Central memory CD8-positive, alpha-beta T cell (primary cell): ENCODE measurements around the gene STRN.
"Not testable (repeated sequence)": the region's sequence is repeated elsewhere in the genome, so short reads cannot be mapped to it uniquely, and the experiment has no call there.

ENCODE experiments used
- ATAC-seq: fragments of 150-1000 bp; cut with Tn5 transposase; replicated peaks from 2 replicates; pipeline ENCODE4 v1.10.0; 2022; ENCODE audit warnings: mild to moderate bottlenecking, moderate FRiP score, moderate number of reproducible peaks; ENCODE audit not compliant: poor library complexity, severe bottlenecking; ENCODE audit errors: extremely low read depth
- DNase-seq, 2 donors: peaks; one replicate each; pipeline ENCODE4 v3.0.0; 2021; ENCODE audit warnings: low spot score in 2 of 2
- H3K27ac Mint-ChIP-seq: one replicate; pipeline ENCODE4 v1.8.0; 2022; ENCODE audit warnings: low read depth, mild to moderate bottlenecking, moderate library complexity, mixed read lengths
- H3K27me3 Mint-ChIP-seq: one replicate; pipeline ENCODE4 v1.8.0; 2022; ENCODE audit warnings: mixed read lengths
- H3K36me3 Mint-ChIP-seq: one replicate; pipeline ENCODE4 v1.8.0; 2022; ENCODE audit warnings: mild to moderate bottlenecking, moderate library complexity, mixed read lengths; ENCODE audit not compliant: insufficient read depth
- H3K4me1 Mint-ChIP-seq: one replicate; pipeline ENCODE4 v1.8.0; 2022; ENCODE audit warnings: mixed read lengths
- H3K4me3 Mint-ChIP-seq: one replicate; pipeline ENCODE4 v1.8.0; 2022; ENCODE audit warnings: mild to moderate bottlenecking, moderate library complexity, mixed read lengths
- H3K9me3 Mint-ChIP-seq: one replicate; pipeline ENCODE4 v1.8.0; 2022; ENCODE audit warnings: mixed read lengths

The STRN gene

DNA sequence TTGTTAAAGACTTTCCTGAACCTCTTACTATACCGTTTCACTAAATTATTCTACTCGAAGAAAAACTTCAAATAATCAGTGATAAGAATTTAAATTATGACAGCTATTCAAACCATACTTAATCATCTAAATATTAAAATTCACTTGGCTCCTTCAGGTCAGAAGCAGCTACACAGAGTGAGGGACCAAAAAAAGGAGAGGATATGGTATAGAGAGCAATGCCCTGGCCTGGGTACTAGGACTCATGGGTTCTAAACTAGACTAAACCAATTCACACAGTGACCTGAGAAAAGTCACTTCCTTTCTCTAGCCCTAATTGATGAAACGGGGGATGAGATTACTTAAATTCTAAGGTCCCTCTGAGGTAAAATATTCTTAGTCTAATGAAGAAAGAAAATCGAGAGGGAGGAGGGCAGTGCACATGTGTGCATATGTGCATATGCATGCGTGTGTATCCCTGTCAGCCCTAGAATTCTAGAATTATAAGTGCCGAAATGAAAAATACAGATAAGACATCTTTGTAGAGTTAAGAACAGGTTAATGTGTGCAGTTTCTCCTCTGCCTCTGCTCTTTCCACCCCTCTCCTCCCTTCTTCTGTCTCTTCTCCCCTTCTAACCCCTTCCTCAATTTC is 11.2 kb downstream of the STRN start:
- no peak overlapping the region for H3K27ac Mint-ChIP-seq
- DNase-seq, result no peak
- H3K36me3 Mint-ChIP-seq, result peaks cover 15% of the 10 kb centered on the region
- no peaks in the 10 kb centered on the region for H3K27me3 Mint-ChIP-seq
- no peak for ATAC-seq
- no peaks in the 10 kb centered on the region for H3K9me3 Mint-ChIP-seq
- no peak overlapping the region for H3K4me3 Mint-ChIP-seq
- H3K4me1 Mint-ChIP-seq, result peaks cover 53% of the 10 kb centered on the region

DNA sequence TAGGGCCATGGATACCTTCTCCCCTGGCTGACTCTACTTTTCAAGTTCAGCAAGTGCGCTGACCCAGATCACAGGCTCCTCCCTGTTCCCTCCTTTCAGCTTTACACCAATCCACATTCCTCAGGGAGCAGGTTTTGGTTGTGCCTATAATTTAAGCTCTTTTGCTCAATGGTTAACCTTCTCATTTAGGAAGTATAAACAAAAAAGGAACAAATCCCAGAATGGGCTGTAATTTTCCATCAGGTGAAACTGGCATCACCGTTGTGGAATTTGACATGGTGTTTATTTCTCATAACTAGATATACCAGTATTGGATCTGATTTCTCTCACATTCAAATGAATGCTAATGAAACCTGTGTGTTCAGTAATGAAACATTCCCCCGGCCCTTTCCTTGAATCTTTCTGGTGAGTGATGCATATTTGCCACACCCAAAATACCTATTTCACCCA is 13.6 kb downstream of the STRN start:
- Mint-ChIP-seq H3K27me3 (no peaks in the 10 kb centered on the region), H3K9me3 (no peaks in the 10 kb centered on the region), H3K4me3 (no peak overlapping the region), H3K36me3 (peaks cover 10% of the 10 kb centered on the region), H3K27ac (no peak overlapping the region), H3K4me1 (peaks cover 48% of the 10 kb centered on the region)
- no peak for ATAC-seq
- no peak for DNase-seq

DNA sequence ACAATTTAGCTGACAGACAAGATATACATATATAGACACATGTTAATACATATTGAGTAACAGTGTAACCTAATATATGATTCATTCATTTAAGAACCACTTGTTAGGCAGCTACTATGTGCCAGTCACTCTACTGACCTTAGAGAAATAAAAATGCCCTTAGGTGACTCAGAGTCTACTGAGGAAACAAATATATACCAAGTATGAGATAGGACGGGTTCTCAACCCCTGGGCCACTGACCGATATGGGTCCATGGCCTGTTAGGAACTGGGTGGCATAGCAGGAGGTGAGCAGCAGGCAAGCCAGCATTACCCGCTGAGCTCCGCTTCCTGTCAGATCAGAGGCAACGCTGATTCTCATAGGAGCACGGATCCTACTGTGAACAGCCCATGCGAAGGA is 14.8 kb downstream of the STRN start:
- H3K27ac Mint-ChIP-seq, result no peak overlapping the region
- peaks cover 48% of the 10 kb centered on the region for H3K4me1 Mint-ChIP-seq
- H3K36me3 Mint-ChIP-seq, result peaks cover 5% of the 10 kb centered on the region
- no peaks in the 10 kb centered on the region for H3K27me3 Mint-ChIP-seq
- H3K9me3 Mint-ChIP-seq, result no peaks in the 10 kb centered on the region
- no peak for ATAC-seq
- no peak overlapping the region for H3K4me3 Mint-ChIP-seq
- no peak for DNase-seq

DNA sequence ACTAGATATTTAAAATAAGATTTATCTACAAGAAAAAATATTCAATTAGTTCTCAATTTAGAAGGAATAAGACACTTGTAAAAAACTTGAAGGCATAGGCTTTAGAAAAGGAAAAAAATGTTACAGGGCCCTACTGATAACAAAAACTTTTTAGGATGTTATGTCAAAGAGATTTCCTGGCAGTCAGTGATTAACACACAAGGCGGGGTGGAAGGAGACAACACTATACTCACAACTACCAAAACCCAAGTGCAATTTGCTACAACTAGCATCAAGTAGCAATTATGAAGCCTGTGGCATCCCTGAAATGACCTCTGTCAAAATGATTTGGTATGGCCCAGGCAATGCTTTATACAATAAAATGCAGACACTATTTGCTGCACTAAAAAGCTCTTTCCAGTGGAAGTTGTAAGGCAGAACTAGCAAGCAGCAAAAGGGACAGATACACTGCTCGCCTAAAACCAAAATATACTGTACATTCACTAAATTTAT is 15.3 kb downstream of the STRN start:
- Mint-ChIP-seq H3K27ac (no peak overlapping the region), H3K9me3 (no peaks in the 10 kb centered on the region), H3K4me1 (peaks cover 48% of the 10 kb centered on the region), H3K27me3 (no peaks in the 10 kb centered on the region), H3K36me3 (peaks cover 5% of the 10 kb centered on the region), H3K4me3 (no peak overlapping the region)
- ATAC-seq (no peak), DNase-seq (no peak)

DNA sequence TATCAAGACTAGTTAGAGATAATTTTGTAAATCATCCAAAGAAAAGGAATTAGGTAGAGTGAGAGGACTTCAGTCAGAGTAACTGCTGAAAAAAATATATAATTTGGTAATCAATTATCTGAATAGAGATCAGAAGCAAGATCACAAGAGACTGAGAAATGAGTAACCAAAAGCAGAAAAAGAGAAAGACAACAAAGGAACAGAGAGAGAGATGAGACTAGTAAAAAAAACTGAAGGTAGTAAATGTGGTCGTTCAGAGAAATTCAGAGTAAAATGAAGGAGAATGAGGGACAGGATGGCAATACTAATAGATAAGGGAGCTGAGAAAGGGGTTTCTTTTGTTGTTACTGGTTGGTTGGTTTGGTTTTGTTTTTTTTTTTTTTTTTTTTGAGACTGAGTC is 16.5 kb downstream of the STRN start:
- peak overlapping the region; percentile 14 for H3K27ac Mint-ChIP-seq
- peaks cover 6% of the 10 kb centered on the region for H3K36me3 Mint-ChIP-seq
- H3K27me3 Mint-ChIP-seq, result no peaks in the 10 kb centered on the region
- H3K4me1 Mint-ChIP-seq, result peaks cover 41% of the 10 kb centered on the region
- ATAC-seq (no peak), DNase-seq (no peak)
- H3K9me3 Mint-ChIP-seq, result no peaks in the 10 kb centered on the region
- no peak overlapping the region for H3K4me3 Mint-ChIP-seq

DNA sequence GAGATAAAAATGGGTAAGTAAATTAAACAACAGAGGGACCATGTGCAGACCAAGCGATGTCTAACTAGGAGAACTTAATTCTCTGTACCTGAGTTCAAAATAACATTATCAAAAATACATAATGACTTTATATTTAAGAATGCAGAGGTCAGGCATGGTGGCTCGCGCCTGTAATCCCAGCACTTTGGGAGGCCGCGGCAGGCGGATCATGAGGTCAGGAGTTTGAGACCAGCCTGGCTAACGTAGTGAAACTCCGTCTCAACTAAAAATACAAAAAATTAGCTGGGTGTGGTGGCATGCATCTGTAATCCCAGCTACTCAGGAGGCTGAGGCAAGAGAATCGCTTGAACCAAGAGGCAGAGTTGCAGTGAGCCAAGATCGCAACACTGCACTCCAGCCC is 21.1 kb downstream of the STRN start:
- H3K9me3 Mint-ChIP-seq, H3K27me3 Mint-ChIP-seq, H3K4me3 Mint-ChIP-seq, H3K27ac Mint-ChIP-seq, H3K36me3 Mint-ChIP-seq, ATAC-seq, DNase-seq: not testable (repeated sequence)
- peaks cover 15% of the 10 kb centered on the region for H3K4me1 Mint-ChIP-seq

DNA sequence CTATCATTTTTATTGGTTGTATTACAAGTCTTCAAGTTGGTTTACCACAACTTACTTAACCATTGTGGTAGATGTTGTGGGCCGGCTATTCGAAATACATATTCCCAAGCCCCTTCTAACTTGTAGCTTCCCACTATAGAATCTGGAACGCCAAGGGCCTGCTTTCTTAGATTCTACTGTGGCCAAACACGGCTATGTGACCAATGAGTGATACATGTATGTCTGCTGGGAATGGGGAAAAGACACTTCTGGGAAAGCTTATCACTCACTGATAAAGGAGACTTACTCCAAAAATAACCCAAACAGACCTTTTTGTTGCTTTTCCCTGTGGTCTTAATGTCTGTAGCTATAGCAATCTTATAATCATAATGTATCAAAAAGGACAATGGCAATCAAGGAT is 24.5 kb downstream of the STRN start:
- ATAC-seq (no peak), DNase-seq (no peak)
- no peak overlapping the region for H3K27ac Mint-ChIP-seq
- H3K9me3 Mint-ChIP-seq, result no peaks in the 10 kb centered on the region
- H3K4me3 Mint-ChIP-seq, result no peak overlapping the region
- H3K27me3 Mint-ChIP-seq, result no peaks in the 10 kb centered on the region
- H3K36me3 Mint-ChIP-seq, result peaks cover 5% of the 10 kb centered on the region
- H3K4me1 Mint-ChIP-seq, result peaks cover 7% of the 10 kb centered on the region

DNA sequence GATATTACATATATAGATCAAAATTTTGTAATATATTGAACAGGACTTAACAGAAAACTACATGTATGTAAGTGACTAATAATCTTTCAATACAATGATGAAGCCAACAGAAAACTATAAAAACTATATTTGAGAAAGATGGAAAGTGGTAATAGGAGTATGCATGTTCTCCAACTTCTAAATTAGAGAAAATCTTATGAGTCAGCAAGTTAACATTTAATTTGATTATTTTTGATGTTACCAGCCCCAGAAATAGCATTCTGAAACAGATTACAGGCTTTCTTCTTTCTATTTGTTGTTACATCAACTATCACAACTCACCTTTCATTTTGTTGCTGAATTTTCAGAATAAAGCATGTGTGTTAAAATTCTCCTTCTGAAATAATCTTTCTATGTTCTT is 29.8 kb downstream of the STRN start:
- not testable (repeated sequence) for H3K27ac Mint-ChIP-seq, ATAC-seq, H3K27me3 Mint-ChIP-seq, H3K36me3 Mint-ChIP-seq, DNase-seq, H3K9me3 Mint-ChIP-seq, H3K4me3 Mint-ChIP-seq
- H3K4me1 Mint-ChIP-seq, result peaks cover 22% of the 10 kb centered on the region

DNA sequence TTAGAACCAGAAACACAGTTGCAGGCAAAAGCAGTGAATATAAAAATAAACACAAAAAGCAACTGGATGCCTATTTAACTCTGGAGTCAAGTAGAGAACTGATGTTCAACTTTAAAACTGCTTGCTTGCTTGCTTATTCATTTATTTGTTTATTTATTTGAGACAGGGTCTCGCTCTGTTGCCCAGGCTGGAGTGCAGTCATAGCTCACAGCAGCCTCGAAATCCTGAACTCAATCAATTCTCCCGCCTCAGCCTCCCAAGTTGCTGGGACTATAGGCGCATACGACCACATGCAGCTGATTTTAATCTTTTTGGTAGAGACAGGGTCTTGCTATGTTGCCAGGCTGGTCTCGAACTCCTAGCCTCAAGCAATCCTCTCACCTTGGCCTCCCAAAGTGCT is 34.6 kb downstream of the STRN start:
- H3K27me3 Mint-ChIP-seq, H3K9me3 Mint-ChIP-seq, H3K4me3 Mint-ChIP-seq, H3K36me3 Mint-ChIP-seq, ATAC-seq, DNase-seq, H3K27ac Mint-ChIP-seq: not testable (repeated sequence)
- H3K4me1 Mint-ChIP-seq, result peaks cover 25% of the 10 kb centered on the region

DNA sequence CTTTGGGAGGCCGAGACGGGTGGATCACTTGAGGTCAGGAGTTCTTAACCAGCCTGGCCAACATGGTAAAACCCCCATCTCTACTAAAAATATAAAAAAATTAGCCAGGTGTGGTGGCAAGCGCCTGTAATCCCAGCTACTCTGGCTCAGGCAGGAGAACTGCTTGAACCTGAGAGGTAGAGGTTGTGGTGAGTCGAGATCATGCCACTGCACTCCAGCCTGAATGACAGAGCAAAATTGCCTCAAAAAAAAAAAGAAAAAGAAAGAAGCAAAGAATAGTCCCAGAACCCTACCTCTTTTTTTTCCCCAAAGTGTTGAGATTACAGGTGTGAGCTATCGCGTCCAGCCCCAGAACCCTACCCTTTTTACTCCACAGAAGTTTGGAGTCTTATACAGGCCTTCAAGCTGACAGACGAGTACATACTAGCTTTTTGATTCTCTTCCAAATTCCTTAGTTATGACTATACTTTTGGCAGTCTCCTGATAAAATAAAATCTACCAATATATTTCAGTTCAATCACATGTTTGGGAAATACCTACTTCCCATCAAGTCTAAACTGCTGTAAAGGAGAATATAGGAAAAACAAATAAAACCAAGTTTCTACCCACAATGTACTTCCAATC is 35.4 kb downstream of the STRN start:
- not testable (repeated sequence) for H3K27ac Mint-ChIP-seq, DNase-seq, H3K36me3 Mint-ChIP-seq, H3K9me3 Mint-ChIP-seq, H3K27me3 Mint-ChIP-seq, ATAC-seq, H3K4me3 Mint-ChIP-seq
- H3K4me1 Mint-ChIP-seq, result peaks cover 32% of the 10 kb centered on the region

DNA sequence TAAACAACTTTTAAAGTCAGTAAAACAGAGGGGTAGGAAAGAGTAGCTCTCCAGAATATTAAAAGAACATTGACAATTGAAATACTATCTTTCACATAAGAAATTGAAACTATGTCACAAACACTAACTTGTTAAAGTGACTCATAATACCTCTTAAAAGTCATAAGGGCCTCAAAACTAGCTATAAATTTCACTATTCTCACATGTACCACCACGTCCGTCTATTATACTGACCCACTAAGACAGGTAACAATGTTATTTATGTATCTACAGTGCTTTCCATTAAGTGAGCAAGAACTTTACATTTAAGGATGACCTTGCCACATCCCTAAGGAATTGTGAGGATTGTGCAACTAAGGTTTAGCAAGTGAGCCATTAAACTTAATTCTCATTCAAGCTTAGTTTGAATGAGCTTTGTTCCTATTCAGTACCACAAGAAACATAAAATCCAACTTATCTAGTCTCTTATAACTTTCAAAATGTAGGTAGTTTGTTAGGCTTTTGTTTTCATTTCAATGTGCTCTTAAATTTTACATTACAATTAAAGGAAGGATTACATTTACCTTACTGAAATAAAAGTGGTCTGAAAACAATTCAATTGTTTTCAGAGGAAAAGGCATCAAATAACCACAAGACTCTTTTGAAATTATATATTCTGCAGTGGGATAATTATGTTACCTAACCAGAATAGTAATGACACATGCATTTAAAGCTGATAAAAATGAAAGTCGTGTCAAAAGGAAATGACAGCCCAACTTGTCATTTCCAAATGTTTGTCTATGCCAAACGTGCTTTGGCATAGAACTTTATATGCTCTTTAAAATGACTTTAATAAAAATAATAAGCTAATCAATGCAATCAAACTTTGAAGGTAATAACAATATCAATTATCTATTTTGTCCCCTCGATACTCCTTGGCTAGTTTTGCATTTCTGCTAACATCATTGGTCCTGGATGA is 39.9 kb downstream of the STRN start:
- H3K4me3 Mint-ChIP-seq, result not testable (repeated sequence)

DNA sequence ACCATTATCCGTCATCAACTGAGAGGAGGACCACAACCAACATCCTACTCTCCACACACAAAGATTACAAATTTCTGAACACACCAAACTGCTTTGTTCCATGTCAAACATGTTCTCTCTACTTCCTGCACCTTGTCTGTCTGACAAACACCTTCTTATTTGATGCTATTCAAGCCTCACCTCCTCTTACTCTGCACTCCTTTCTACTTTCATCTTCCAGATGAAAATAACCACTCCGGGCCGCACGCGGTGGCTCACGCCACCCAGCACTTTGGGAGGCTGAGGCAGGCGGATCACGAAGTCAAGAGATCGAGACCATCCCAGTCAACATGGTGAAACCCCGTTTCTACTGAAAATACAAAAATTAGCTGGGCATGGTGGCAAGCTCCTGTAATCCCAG is 43.7 kb downstream of the STRN start:
- H3K4me3 Mint-ChIP-seq, DNase-seq, H3K9me3 Mint-ChIP-seq, H3K27me3 Mint-ChIP-seq, ATAC-seq: not testable (repeated sequence)
- H3K4me1 Mint-ChIP-seq, result peaks cover 23% of the 10 kb centered on the region
- H3K36me3 Mint-ChIP-seq, result peaks cover 18% of the 10 kb centered on the region
- peak overlapping the region; percentile 47 for H3K27ac Mint-ChIP-seq

More for the DNA sequence above, 39.9 kb downstream of the STRN start:
- H3K4me1 Mint-ChIP-seq, result peaks cover 26% of the 10 kb centered on the region
- not testable (repeated sequence) for DNase-seq, ATAC-seq, H3K27me3 Mint-ChIP-seq, H3K9me3 Mint-ChIP-seq
- peaks cover 18% of the 10 kb centered on the region for H3K36me3 Mint-ChIP-seq
- peak overlapping the region; percentile 67 for H3K27ac Mint-ChIP-seq
